ENCODE results near the gene HOTAIR. TPM values are rescaled to one million over a fixed set of nuclear protein-coding genes. Genes with fewer than 3 reads are reported as not detected.
A peak's percentile ranks its signal among the peaks of the same experiment; 100 is the strongest.

HOTAIR gene
- total and polyA plus RNA-seq, 2 donors (not counting 1 experiment from before 2014, with no cell fraction given), result not detected

- TF ChIP-seq CTCF (conservative IDR thresholded peaks at IDR 0.05 in 1 of 2, IDR thresholded peaks at IDR 0.05 in 1 of 2; ENCODE audit: low read depth in 1 of 2, low read length in 2 of 2), result no peak
- TF ChIP-seq EZH2 (IDR thresholded peaks at IDR 0.05; ENCODE audit: low read length, missing control alignments), result no peak
- Histone ChIP-seq H3K27me3 (ENCODE audit: control insufficient read depth, insufficient read depth, low read length) (peaks cover 43% of the 10 kb centered on the region), H3K4me2 (ENCODE audit: extremely low read depth, insufficient read depth, low read length) (peak overlapping the region; percentile 94), H3K4me3 (replicated peaks in 1 of 4; ENCODE audit: control extremely low read depth in 1 of 4, insufficient read depth in 1 of 4, low read depth in 3 of 4, low read length in 4 of 4) (peak overlapping the region; percentile 43 to 57 (median 52)), H4K20me1 (ENCODE audit: control insufficient read depth, extremely low read depth, insufficient read depth, low read length) (no peaks in the 10 kb centered on the region), H2AFZ (ENCODE audit: low read length) (peak overlapping the region; percentile 35), H3K9me3 (ENCODE audit: control insufficient read depth, insufficient read depth, low read depth, low read length) (no peaks in the 10 kb centered on the region), H3K27ac (ENCODE audit: insufficient read depth, low read length) (peak overlapping the region; percentile 38), H3K79me2 (ENCODE audit: control insufficient read depth, insufficient read depth, low read length) (no peaks in the 10 kb centered on the region), H3K36me3 (ENCODE audit: control insufficient read depth, insufficient read depth, low read length) (no peaks in the 10 kb centered on the region), H3K9ac (ENCODE audit: insufficient read depth, low read length) (peak overlapping the region; percentile 26), H3K4me1 (ENCODE audit: control insufficient read depth, extremely low read depth, insufficient read depth, low read length) (no peaks in the 10 kb centered on the region)
- peak in 1 of 2 donors; percentile 52 for DNase-seq (ENCODE audit: low read depth in 2 of 2)
Measured at GRCh38 chr12:54017878-54018467, 43.2 kb upstream of the HOTAIR start.

GRCh38 chr12:54017027-54017788 lies 42.5 kb upstream of the HOTAIR start:
- Histone ChIP-seq H3K79me2 (ENCODE audit: control insufficient read depth, insufficient read depth, low read length) (no peaks in the 10 kb centered on the region), H4K20me1 (ENCODE audit: control insufficient read depth, extremely low read depth, insufficient read depth, low read length) (no peaks in the 10 kb centered on the region), H3K4me2 (ENCODE audit: extremely low read depth, insufficient read depth, low read length) (peak overlapping the region; percentile 94), H3K4me3 (replicated peaks in 1 of 4; ENCODE audit: control extremely low read depth in 1 of 4, insufficient read depth in 1 of 4, low read depth in 3 of 4, low read length in 4 of 4) (peak overlapping the region; percentile 43 to 57 (median 52)), H3K9ac (ENCODE audit: insufficient read depth, low read length) (no peak overlapping the region), H3K36me3 (ENCODE audit: control insufficient read depth, insufficient read depth, low read length) (no peaks in the 10 kb centered on the region), H3K4me1 (ENCODE audit: control insufficient read depth, extremely low read depth, insufficient read depth, low read length) (no peaks in the 10 kb centered on the region), H3K27me3 (ENCODE audit: control insufficient read depth, insufficient read depth, low read length) (peaks cover 41% of the 10 kb centered on the region), H3K27ac (ENCODE audit: insufficient read depth, low read length) (peak overlapping the region; percentile 37), H3K9me3 (ENCODE audit: control insufficient read depth, insufficient read depth, low read depth, low read length) (no peaks in the 10 kb centered on the region), H2AFZ (ENCODE audit: low read length) (peak overlapping the region; percentile 29)
- TF ChIP-seq EZH2 (IDR thresholded peaks at IDR 0.05; ENCODE audit: low read length, missing control alignments), result peak; percentile 73
- TF ChIP-seq CTCF (conservative IDR thresholded peaks at IDR 0.05 in 1 of 2, IDR thresholded peaks at IDR 0.05 in 1 of 2; ENCODE audit: low read depth in 1 of 2, low read length in 2 of 2), result no peak
- DNase-seq (ENCODE audit: low read depth in 2 of 2), result no peak

GRCh38 chr12:54016478-54016964 lies 41.8 kb upstream of the HOTAIR start:
- no peaks in the 10 kb centered on the region for H3K4me1 ChIP-seq (ENCODE audit: control insufficient read depth, extremely low read depth, insufficient read depth, low read length)
- H3K4me3 ChIP-seq (replicated peaks in 1 of 4; ENCODE audit: control extremely low read depth in 1 of 4, insufficient read depth in 1 of 4, low read depth in 3 of 4, low read length in 4 of 4), result peak overlapping the region in 1 of 4 experiments; percentile 57

More at GRCh38 chr12:54016478-54016964, 41.8 kb upstream of the HOTAIR start:
- Histone ChIP-seq H3K4me2 (ENCODE audit: extremely low read depth, insufficient read depth, low read length) (no peak overlapping the region), H3K27me3 (ENCODE audit: control insufficient read depth, insufficient read depth, low read length) (peaks cover 43% of the 10 kb centered on the region), H3K79me2 (ENCODE audit: control insufficient read depth, insufficient read depth, low read length) (no peaks in the 10 kb centered on the region), H3K9ac (ENCODE audit: insufficient read depth, low read length) (no peak overlapping the region), H3K27ac (ENCODE audit: insufficient read depth, low read length) (no peak overlapping the region), H2AFZ (ENCODE audit: low read length) (no peak overlapping the region), H3K9me3 (ENCODE audit: control insufficient read depth, insufficient read depth, low read depth, low read length) (no peaks in the 10 kb centered on the region), H4K20me1 (ENCODE audit: control insufficient read depth, extremely low read depth, insufficient read depth, low read length) (no peaks in the 10 kb centered on the region), H3K36me3 (ENCODE audit: control insufficient read depth, insufficient read depth, low read length) (no peaks in the 10 kb centered on the region)
- DNase-seq (ENCODE audit: low read depth in 2 of 2), result peak in 1 of 2 donors; percentile 23
- TF ChIP-seq EZH2 (IDR thresholded peaks at IDR 0.05; ENCODE audit: low read length, missing control alignments) (no peak), CTCF (conservative IDR thresholded peaks at IDR 0.05 in 1 of 2, IDR thresholded peaks at IDR 0.05 in 1 of 2; ENCODE audit: low read depth in 1 of 2, low read length in 2 of 2) (no peak)
